22Rv1 (cell line): ENCODE results near the gene SEMA5A.

Experiments used
- CTCF ChIP-seq: fragments of 450-650 bp; IDR thresholded peaks from 2 replicates; pipeline ENCODE4 v1.5.1; 2017; ENCODE audit warnings: mild to moderate bottlenecking
- ZFX ChIP-seq: fragments of 450-650 bp; IDR thresholded peaks from 2 replicates; pipeline ENCODE4 v1.6.1; 2017; ENCODE audit warnings: antibody characterized with exemption, borderline replicate concordance

- TF ChIP-seq CTCF (no peak), ZFX (no peak)
Measured at GRCh38 chr5:9108162-9108561, 437.7 kb downstream of the SEMA5A start.
